HG03575 (cell line): Measurements from ENCODE around the gene C3.
"Not testable (repeated sequence)": the region's sequence is repeated elsewhere in the genome, so short reads cannot be mapped to it uniquely, and the experiment has no call there.

Experiments
- ATAC-seq: cut with Tn5 transposase; IDR thresholded peaks from one replicate; pipeline ENCODE4 v1.9.1; 2021; ENCODE audit not compliant: unreplicated experiment, insufficient number of reproducible peaks, low FRiP score; ENCODE audit errors: extremely low read depth

C3 gene

GRCh38 chr19:6678690-6679109 lies 41.8 kb downstream of the C3 start:
- ATAC-seq: no peak

- ATAC-seq: no peak
These were observed 42.4 kb downstream of the C3 start for GRCh38 chr19:6677883-6678689.

- no peak for ATAC-seq
These were observed 43.0 kb downstream of the C3 start for GRCh38 chr19:6677495-6677882.

DNA sequence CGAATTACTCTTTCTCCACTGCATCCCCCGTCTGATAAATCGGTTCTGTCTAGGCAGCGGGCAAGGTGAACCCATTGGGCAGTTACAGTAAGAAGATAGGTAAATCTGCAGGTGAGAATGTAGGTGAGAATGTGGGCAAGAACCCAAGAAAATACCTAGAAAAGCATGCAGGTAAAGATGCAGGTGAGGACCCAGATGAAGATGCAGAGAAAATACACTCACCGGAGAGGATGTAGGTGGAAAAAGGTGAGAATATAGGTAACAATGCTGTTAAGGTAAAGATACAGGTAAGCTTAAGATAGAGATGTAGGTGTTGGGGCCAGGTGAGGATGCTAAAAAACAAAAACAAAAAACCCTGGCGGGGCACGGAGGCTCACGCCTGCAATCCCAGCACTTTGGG lies 44.2 kb downstream of the C3 start:
- no peak for ATAC-seq

- no peak for ATAC-seq
These were observed 45.6 kb downstream of the C3 start for GRCh38 chr19:6674868-6675305.

DNA sequence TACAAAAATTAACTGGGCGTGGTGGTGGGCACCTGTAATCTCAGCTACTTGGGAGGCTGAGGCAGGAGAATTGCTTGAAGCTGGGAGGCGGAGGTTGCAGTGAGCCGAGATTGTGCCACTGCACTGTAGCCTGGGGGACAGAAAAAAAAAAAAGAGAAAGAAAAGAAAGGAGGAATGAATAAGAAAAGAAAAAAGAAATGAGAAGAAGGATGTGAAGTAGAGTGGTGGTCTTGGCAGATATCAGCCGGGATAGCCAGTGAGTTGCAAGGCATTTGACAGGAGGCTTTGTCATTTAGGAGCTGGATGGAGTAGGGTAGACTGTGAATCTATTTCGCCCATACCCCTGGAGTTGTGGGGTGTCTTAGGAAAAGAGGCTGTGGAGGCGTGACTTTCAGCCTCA lies 46.0 kb downstream of the C3 start:
- not testable (repeated sequence) for ATAC-seq

GRCh38 chr19:6672693-6673290 lies 47.7 kb downstream of the C3 start:
- ATAC-seq: no peak

DNA sequence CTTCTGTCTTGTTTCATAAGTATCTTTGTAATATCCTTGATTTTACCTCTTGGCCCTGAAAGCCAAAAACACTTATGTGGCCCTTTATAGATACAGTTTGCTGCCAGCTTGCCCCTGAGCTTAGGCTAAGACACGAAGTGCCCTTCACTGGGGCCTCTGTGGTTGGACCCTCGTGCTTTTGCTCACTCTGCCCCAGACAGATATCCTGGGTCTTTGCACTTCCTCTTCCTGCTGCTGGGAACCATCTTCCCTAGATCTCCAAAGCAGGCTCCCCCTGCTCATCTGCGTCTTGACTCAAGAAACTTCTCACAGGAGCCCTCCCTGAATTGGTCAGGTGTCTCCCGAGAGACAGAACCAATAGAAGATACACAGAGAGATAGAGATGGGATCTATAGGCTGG lies 48.5 kb downstream of the C3 start:
- no peak for ATAC-seq

- ATAC-seq: no peak
These were observed 51.8 kb downstream of the C3 start for GRCh38 chr19:6668691-6669090.

DNA sequence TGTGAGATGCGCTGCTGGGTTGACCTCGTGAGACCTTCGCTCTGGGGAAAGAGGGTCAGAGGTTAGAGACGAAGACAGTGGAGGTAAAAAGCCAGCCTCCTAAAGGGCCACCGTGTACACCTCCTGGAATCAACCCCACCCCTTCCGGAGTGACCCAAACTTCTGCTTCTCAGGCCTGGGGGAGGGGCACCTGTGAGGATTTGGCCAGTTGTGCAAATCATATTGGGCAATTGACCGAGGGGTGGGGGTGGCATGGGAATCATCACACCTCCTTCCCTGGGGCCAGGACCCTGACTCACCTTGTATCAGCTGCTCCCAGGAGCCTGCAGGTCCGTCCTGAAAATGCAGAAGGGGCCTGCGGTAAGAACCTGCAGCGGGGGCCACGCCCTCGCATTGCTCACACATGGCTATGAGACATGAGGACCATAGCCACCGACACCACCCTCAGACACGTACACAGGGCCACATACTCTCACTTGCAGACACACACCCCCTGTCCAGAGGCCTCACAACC lies 53.3 kb downstream of the C3 start:
- ATAC-seq: no peak

GRCh38 chr19:6664916-6665315 lies 55.5 kb downstream of the C3 start:
- ATAC-seq: no peak

DNA sequence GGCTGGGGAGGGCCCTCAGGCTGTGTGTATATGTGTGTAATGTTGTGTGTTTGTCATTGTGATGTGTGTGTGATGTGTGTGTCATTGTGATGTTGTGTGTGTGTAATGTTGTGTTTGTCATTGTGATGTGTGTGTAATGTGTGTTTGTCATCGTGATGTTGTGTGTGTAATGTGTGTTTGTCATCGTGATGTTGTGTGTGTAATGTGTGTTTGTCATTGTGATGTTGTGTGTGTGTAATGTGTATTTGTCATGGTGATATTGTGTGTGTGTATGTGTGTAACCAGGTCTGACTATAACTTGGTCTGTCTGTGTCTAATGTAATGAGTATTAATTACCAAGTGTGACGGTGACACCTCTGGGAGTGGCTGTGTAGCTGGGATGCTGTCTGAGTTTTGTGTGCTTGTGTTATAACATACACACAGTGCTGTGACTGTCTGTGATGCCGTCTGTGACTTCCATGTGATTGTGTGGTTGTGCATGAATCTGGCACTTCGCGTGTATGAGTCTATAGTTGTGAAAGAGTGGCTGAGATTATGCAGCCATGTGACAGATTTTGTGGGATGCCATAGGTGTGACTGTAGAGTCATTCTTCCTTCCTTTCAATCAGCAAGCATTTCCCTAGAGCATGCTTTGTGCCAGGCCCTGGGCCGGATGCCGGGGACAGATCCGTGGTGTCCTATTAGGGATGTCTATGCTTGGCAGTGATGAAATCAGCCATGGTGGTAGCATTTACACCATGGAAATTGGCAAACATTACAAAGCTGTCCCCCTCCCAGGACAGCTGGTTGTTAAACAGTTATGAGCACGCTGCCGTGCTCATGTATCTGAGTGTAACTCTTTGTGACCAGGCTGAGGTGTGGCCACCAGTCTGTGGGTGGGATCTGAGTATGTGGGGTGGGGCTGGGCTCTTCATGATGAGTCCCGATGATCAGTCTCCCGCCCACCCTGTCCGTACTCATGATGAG lies 56.9 kb downstream of the C3 start:
- no peak for ATAC-seq

DNA sequence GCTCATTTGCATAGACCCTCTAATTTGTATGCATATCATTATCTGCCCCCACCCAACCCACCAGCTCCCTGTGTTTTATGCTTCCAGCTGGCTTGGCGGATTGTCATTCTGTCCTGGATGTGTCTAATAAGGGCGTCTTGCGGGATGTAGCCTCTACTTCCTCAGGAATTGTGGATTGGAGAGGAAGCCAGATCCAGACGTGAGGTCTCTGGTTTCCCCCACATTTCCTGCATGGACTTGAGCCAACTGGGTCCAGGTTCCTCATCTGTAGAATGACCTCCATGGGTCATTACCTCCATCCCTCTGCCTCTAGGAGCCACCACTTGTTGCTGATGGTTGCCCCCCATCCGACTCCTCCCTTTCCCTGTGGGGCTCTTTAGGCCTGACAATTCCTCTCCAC lies 57.7 kb downstream of the C3 start:
- ATAC-seq: no peak

- ATAC-seq: not testable (repeated sequence)
These were observed 58.8 kb downstream of the C3 start for GRCh38 chr19:6661509-6662244.

GRCh38 chr19:6660930-6661329 lies 59.5 kb downstream of the C3 start:
- ATAC-seq: no peak

- not testable (repeated sequence) for ATAC-seq
These were observed 64.1 kb downstream of the C3 start for GRCh38 chr19:6656390-6656789.

GRCh38 chr19:6654347-6655310 lies 65.8 kb downstream of the C3 start:
- ATAC-seq: no peak

DNA sequence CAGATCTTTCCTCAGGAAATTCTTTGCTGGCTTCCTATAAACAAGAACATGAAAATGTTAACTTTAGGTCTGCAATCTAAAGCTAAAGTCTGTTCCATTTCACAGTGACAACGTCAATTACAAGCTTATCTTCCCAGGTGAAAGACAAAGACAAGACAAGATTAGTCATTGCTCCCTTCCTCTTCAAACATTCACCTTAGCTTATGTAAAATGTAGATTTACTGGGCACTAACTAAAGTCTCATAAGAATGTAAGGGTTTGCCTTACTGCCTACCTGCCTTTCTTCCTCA lies 67.7 kb downstream of the C3 start:
- no peak for ATAC-seq
